HG02943 (cell line): Measurements from ENCODE around the gene NBPF8.
"Not testable (repeated sequence)": the region's sequence is repeated elsewhere in the genome, so short reads cannot be mapped to it uniquely, and the experiment has no call there.

ENCODE experiments used
- ATAC-seq: cut with Tn5 transposase; IDR thresholded peaks from one replicate; pipeline ENCODE4 v1.9.1; 2021; ENCODE audit warnings: mild to moderate bottlenecking, low read depth, moderate library complexity; ENCODE audit not compliant: unreplicated experiment

Gene NBPF8

GRCh38 chr1:120414911-120415480, at the start of gene NBPF8:
NBPF8 (plus strand) TSS chr1:120415035; CDS start chr1:120436523, 21,488 bp downstream.
- ATAC-seq, result peak; percentile 91

- not testable (repeated sequence) for ATAC-seq
These were observed 47.1 kb upstream of the NBPF8 start for GRCh38 chr1:120367709-120368108.

- ATAC-seq, result not testable (repeated sequence)
These were observed 28.2 kb upstream of the NBPF8 start for GRCh38 chr1:120386651-120387050.

- not testable (repeated sequence) for ATAC-seq
These were observed 26.2 kb upstream of the NBPF8 start for GRCh38 chr1:120388597-120389126.

GRCh38 chr1:120391365-120391764, 23.5 kb upstream of the NBPF8 start:
- not testable (repeated sequence) for ATAC-seq

- not testable (repeated sequence) for ATAC-seq
These were observed 21.3 kb upstream of the NBPF8 start for GRCh38 chr1:120393316-120394232.

- ATAC-seq, result not testable (repeated sequence)
These were observed 9.5 kb upstream of the NBPF8 start for GRCh38 chr1:120405348-120405747.

- not testable (repeated sequence) for ATAC-seq
These were observed 384 bp upstream of the NBPF8 start for GRCh38 chr1:120414451-120414850.

- ATAC-seq, result peak; percentile 31
These were observed 692 bp downstream of the NBPF8 start for GRCh38 chr1:120415492-120415961.

GRCh38 chr1:120425063-120425462, 10.2 kb downstream of the NBPF8 start:
- not testable (repeated sequence) for ATAC-seq

- ATAC-seq, result not testable (repeated sequence)
These were observed 16.8 kb downstream of the NBPF8 start for GRCh38 chr1:120431626-120432025.

GRCh38 chr1:120433831-120434230, 19.0 kb downstream of the NBPF8 start:
- not testable (repeated sequence) for ATAC-seq

GRCh38 chr1:120449124-120449523, 34.3 kb downstream of the NBPF8 start:
- ATAC-seq, result not testable (repeated sequence)
